HEK293 (cell line): Measurements from ENCODE around the gene WDR7.
"Not testable (repeated sequence)": the region's sequence is repeated elsewhere in the genome, so short reads cannot be mapped to it uniquely, and the experiment has no call there.

Experiments used
- CTCF ChIA-PET: fragments of 350-600 bp; formaldehyde crosslinking; extraction: SDS; loops from one replicate; lab custom pipeline; 2021; ENCODE audit warnings: antibody characterized with exemption; lab: Yijun Ruan, JAX
- POLR2A ChIA-PET: fragments of 300-600 bp; formaldehyde crosslinking; extraction: SDS; loops from one replicate; lab custom pipeline; 2020; ENCODE audit warnings: antibody characterized with exemption, inconsistent platforms; lab: Yijun Ruan, JAX
- H3K27ac ChIP-seq: fragments of 200-500 bp; sonication (Bioruptor generic); 2 replicates; pipeline ENCODE4 v1.5.1; 2014; ENCODE audit warnings: low read depth, low read length, control low read depth, inconsistent platforms; ENCODE audit errors: extremely low read depth
- H3K36me3 ChIP-seq, 2 experiments: fragments of 200-500 bp in 1 of 2; sonication (Bioruptor generic) in 1 of 2; 1 replicate in 1 of 2; 2 replicates in 1 of 2; pipeline ENCODE4 v1.5.1; 2014 to 2017; ENCODE audit warnings: inconsistent platforms in 2 of 2, low read length in 2 of 2; ENCODE audit not compliant: control insufficient read depth in 2 of 2, insufficient read depth in 1 of 2
- H3K4me1 ChIP-seq: fragments of 200-500 bp; sonication (Bioruptor generic); 2 replicates; pipeline ENCODE4 v1.5.1; 2014; ENCODE audit warnings: mild to moderate bottlenecking, low read length, inconsistent platforms; ENCODE audit not compliant: control insufficient read depth, insufficient read depth
- H3K4me3 ChIP-seq: 2 replicates; pipeline ENCODE4 v1.5.1; 2011; ENCODE audit warnings: low read depth, mild to moderate bottlenecking, control low read depth, low read length, moderate library complexity
- H3K9me3 ChIP-seq: fragments of 200-500 bp; sonication (Bioruptor generic); 2 replicates; pipeline ENCODE4 v1.5.1; 2014; ENCODE audit warnings: low read depth, low read length, inconsistent platforms; ENCODE audit not compliant: control insufficient read depth, insufficient read depth
- IKZF3 ChIP-seq: fragments of 450-650 bp; IDR thresholded peaks from 2 replicates; pipeline ENCODE4 v1.5.0; 2018; ENCODE audit warnings: missing biosample characterization, mild to moderate bottlenecking, missing genetic modification characterization, moderate library complexity
- PRDM2 ChIP-seq: fragments of 450-650 bp; formaldehyde crosslinking; IDR thresholded peaks from 2 replicates; pipeline ENCODE4 v1.5.1; 2016; ENCODE audit warnings: missing biosample characterization, missing genetic modification characterization, borderline replicate concordance
- PRDM6 ChIP-seq: fragments of 450-650 bp; formaldehyde crosslinking; IDR thresholded peaks from 2 replicates; pipeline ENCODE4 v1.5.1; 2017; ENCODE audit warnings: missing biosample characterization, missing genetic modification characterization
- ZFP69B ChIP-seq: fragments of 450-650 bp; formaldehyde crosslinking; IDR thresholded peaks from 2 replicates; pipeline ENCODE4 v1.5.1; 2016; ENCODE audit warnings: missing biosample characterization, missing genetic modification characterization
- ZNF175 ChIP-seq: fragments of 450-650 bp; formaldehyde crosslinking; IDR thresholded peaks from 2 replicates; pipeline ENCODE4 v1.5.1; 2016; ENCODE audit warnings: missing biosample characterization, missing genetic modification characterization
- ZNF24 ChIP-seq: fragments of 450-650 bp; formaldehyde crosslinking; IDR thresholded peaks from 2 replicates; pipeline ENCODE4 v1.5.1; 2016; ENCODE audit warnings: missing biosample characterization, missing genetic modification characterization
- ZNF37A ChIP-seq: fragments of 450-650 bp; IDR thresholded peaks from 2 replicates; pipeline ENCODE4 v1.5.1; 2018; ENCODE audit warnings: missing biosample characterization, missing genetic modification characterization
- ZNF391 ChIP-seq: fragments of 450-650 bp; formaldehyde crosslinking; IDR thresholded peaks from 2 replicates; pipeline ENCODE4 v1.5.1; 2016; ENCODE audit warnings: low read depth, missing biosample characterization, missing genetic modification characterization, borderline replicate concordance
- ZNF416 ChIP-seq: fragments of 450-650 bp; formaldehyde crosslinking; IDR thresholded peaks from 2 replicates; pipeline ENCODE4 v1.5.1; 2016; ENCODE audit warnings: missing biosample characterization, missing genetic modification characterization
- ZNF433 ChIP-seq: fragments of 450-650 bp; formaldehyde crosslinking; IDR thresholded peaks from 2 replicates; pipeline ENCODE4 v1.5.1; 2016; ENCODE audit warnings: missing biosample characterization, missing genetic modification characterization, low read depth
- ZNF473 ChIP-seq: fragments of 450-650 bp; formaldehyde crosslinking; IDR thresholded peaks from 2 replicates; pipeline ENCODE4 v1.5.1; 2017; ENCODE audit warnings: missing biosample characterization, missing genetic modification characterization
- ZNF548 ChIP-seq: fragments of 450-650 bp; formaldehyde crosslinking; IDR thresholded peaks from 2 replicates; pipeline ENCODE4 v1.5.1; 2016; ENCODE audit warnings: missing biosample characterization, missing genetic modification characterization
- ZNF560 ChIP-seq: fragments of 450-650 bp; formaldehyde crosslinking; IDR thresholded peaks from 2 replicates; pipeline ENCODE4 v1.5.1; 2017; ENCODE audit warnings: missing biosample characterization, missing genetic modification characterization, borderline replicate concordance
- ZNF571 ChIP-seq: fragments of 450-650 bp; formaldehyde crosslinking; IDR thresholded peaks from 2 replicates; pipeline ENCODE4 v1.5.0; 2017; ENCODE audit warnings: missing biosample characterization, missing genetic modification characterization
- ZNF768 ChIP-seq: fragments of 450-650 bp; formaldehyde crosslinking; IDR thresholded peaks from 2 replicates; pipeline ENCODE4 v1.5.1; 2018; ENCODE audit warnings: missing biosample characterization, mild to moderate bottlenecking, missing genetic modification characterization
- ZNF830 ChIP-seq: fragments of 450-650 bp; IDR thresholded peaks from 2 replicates; pipeline ENCODE4 v1.5.0; 2018; ENCODE audit warnings: missing biosample characterization, missing genetic modification characterization, low read depth, mild to moderate bottlenecking, moderate library complexity
- ZSCAN16 ChIP-seq: fragments of 450-650 bp; formaldehyde crosslinking; IDR thresholded peaks from 2 replicates; pipeline ENCODE4 v1.5.1; 2016; ENCODE audit warnings: missing biosample characterization, missing genetic modification characterization
- TF ChIP-seq, protein P1 (sequence below): IDR thresholded peaks from 2 replicates; pipeline ENCODE4 v1.6.1; 2011; ENCODE audit warnings: mild to moderate bottlenecking, low read depth, low read length, borderline replicate concordance
- TF ChIP-seq, protein P2 (sequence below): fragments of 450-650 bp; formaldehyde crosslinking; IDR thresholded peaks from 2 replicates; pipeline ENCODE4 v1.5.1; 2017; ENCODE audit warnings: missing biosample characterization, missing genetic modification characterization

Gene WDR7

GRCh38 chr18:56651771-56652092 is 573 bp downstream of the WDR7 start (continued):
- no peak for TF ChIP-seq ZNF416
- TF ChIP-seq ZNF175 (tag by site-specific recombination): no peak
- TF ChIP-seq, all 188 proteins: peak for 0

DNA sequence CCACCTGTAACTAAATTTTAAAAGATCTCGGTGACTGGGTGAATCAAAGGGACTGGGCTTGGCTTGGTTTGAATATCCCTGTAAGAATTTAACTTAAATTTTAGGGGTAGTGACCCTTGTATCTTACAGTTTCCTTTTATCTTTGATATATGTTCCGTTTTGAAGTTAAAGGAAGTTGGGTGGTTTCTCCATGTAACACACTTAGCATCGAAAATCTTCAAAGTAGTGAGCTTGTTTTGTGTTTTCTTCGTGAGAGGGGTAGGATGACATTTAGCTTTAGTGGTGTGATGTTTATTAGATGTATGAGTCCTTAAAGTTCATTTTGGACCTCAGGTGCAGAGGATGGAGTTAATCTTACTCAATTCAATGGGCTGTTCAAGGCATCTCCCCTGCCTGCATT is 1.6 kb downstream of the WDR7 start:
- Histone ChIP-seq H3K27ac (no peak overlapping the region), H3K36me3 (no peaks in the 10 kb centered on the region; a peak in 1 of 3 replicates), H3K4me3 (no peak overlapping the region), H3K4me1 (no peaks in the 10 kb centered on the region), H3K9me3 (no peaks in the 10 kb centered on the region)
- TF ChIP-seq ZNF768 (tag by site-specific recombination) (no peak), ZNF473 (tag by site-specific recombination) (no peak), ZFP69B (no peak)
- TF ChIP-seq, protein P1, sequence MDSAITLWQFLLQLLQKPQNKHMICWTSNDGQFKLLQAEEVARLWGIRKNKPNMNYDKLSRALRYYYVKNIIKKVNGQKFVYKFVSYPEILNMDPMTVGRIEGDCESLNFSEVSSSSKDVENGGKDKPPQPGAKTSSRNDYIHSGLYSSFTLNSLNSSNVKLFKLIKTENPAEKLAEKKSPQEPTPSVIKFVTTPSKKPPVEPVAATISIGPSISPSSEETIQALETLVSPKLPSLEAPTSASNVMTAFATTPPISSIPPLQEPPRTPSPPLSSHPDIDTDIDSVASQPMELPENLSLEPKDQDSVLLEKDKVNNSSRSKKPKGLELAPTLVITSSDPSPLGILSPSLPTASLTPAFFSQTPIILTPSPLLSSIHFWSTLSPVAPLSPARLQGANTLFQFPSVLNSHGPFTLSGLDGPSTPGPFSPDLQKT: no peak
- CTCF ChIA-PET: interaction anchor here (0.8 kb wide), 1 partner anchor 15 kb away, joined by 3 read pairs; no protein-coding TSS in a partner anchor
- POLR2A ChIA-PET: no interaction called here

GRCh38 chr18:56654280-56654679 is 3.1 kb downstream of the WDR7 start:
- H3K27ac ChIP-seq, H3K4me1 ChIP-seq, H3K9me3 ChIP-seq, CTCF ChIA-PET, H3K4me3 ChIP-seq, H3K36me3 ChIP-seq, POLR2A ChIA-PET: not testable (repeated sequence)

GRCh38 chr18:56658261-56658660 is 7.1 kb downstream of the WDR7 start:
- Histone ChIP-seq H3K27ac (no peak overlapping the region), H3K9me3 (no peaks in the 10 kb centered on the region), H3K4me1 (peaks cover 12% of the 10 kb centered on the region), H3K4me3 (no peak overlapping the region), H3K36me3 (no peaks in the 10 kb centered on the region; a peak in 1 of 3 replicates)
- CTCF ChIA-PET: no interaction called here
- POLR2A ChIA-PET: no interaction called here
- TF ChIP-seq, protein P2, sequence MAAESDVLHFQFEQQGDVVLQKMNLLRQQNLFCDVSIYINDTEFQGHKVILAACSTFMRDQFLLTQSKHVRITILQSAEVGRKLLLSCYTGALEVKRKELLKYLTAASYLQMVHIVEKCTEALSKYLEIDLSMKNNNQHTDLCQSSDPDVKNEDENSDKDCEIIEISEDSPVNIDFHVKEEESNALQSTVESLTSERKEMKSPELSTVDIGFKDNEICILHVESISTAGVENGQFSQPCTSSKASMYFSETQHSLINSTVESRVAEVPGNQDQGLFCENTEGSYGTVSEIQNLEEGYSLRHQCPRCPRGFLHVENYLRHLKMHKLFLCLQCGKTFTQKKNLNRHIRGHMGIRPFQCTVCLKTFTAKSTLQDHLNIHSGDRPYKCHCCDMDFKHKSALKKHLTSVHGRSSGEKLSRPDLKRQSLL (tag by site-specific recombination): no peak
- TF ChIP-seq ZNF548: no peak
- no peak for TF ChIP-seq IKZF3
- TF ChIP-seq PRDM2 (tag by site-specific recombination): no peak
- TF ChIP-seq ZNF560 (tag by site-specific recombination): no peak
- no peak for TF ChIP-seq ZNF433 (tag by site-specific recombination)
- TF ChIP-seq ZSCAN16 (tag by site-specific recombination): no peak
- TF ChIP-seq PRDM6 (tag by site-specific recombination): no peak
- TF ChIP-seq ZNF571 (tag by site-specific recombination): no peak
- TF ChIP-seq ZFP69B: no peak
- no peak for TF ChIP-seq ZNF24
- TF ChIP-seq ZNF830 (tag by site-specific recombination): no peak
- no peak for TF ChIP-seq ZNF37A (tag by site-specific recombination)
- TF ChIP-seq ZNF391 (tag by site-specific recombination): no peak
